Testis (tissue), 3 donors: ENCODE data around the gene OR2S2. TPM values are rescaled to one million over a fixed set of nuclear protein-coding genes. Genes with fewer than 3 reads are reported as not detected.
"Not testable (repeated sequence)": the region's sequence is repeated elsewhere in the genome, so short reads cannot be mapped to it uniquely, and the experiment has no call there.

Experiments used
- DNase-seq: peaks from one replicate; pipeline ENCODE4 v3.0.0-alpha.2; 2019
- H3K27ac ChIP-seq, 2 donors: fragments of 200-600 bp; sonication (generic); one replicate each; pipeline ENCODE4 v1.5.1; 2019
- H3K27me3 ChIP-seq: fragments of 200-600 bp; sonication (generic); one replicate; pipeline ENCODE4 v1.5.1; 2019
- H3K36me3 ChIP-seq: fragments of 200-600 bp; sonication (generic); one replicate; pipeline ENCODE4 v1.5.1; 2017; ENCODE audit warnings: low read depth; ENCODE audit errors: missing control alignments
- H3K4me1 ChIP-seq: fragments of 200-600 bp; sonication (generic); one replicate; pipeline ENCODE4 v1.5.1; 2019
- H3K4me3 ChIP-seq, 2 donors: fragments of 200-600 bp; sonication (generic); one replicate each; pipeline ENCODE4 v1.5.1; 2017 to 2019
- H3K9me3 ChIP-seq: fragments of 200-600 bp; sonication (generic); one replicate; pipeline ENCODE4 v1.5.1; 2017
- CTCF ChIP-seq, 3 experiments: fragments of 450-650 bp in 2 of 3; fragments of 200-600 bp in 1 of 3; sonication (generic) in 1 of 3; IDR thresholded peaks; one replicate each; pipeline ENCODE4 v1.5.1; 2016 to 2019; ENCODE audit warnings: antibody characterized with exemption in 3 of 3, mild to moderate bottlenecking in 2 of 3, moderate library complexity in 1 of 3
- POLR2A ChIP-seq: fragments of 450-650 bp; IDR thresholded peaks from one replicate; pipeline ENCODE4 v1.6.1; 2017; ENCODE audit warnings: antibody characterized with exemption, mild to moderate bottlenecking, moderate library complexity
- WGBS, 2 donors: methylation state at CpG; one replicate each; pipeline ENCODE4 v1.1.5; 2018; 5-methylcytosine and 5-hydroxymethylcytosine counted together
- intact Hi-C: fragments of 100-400 bp; cut with DNase I; formaldehyde crosslinking; loops from one replicate; pipeline ENCODE4 v1.15.1; 2023; ENCODE audit warnings: low total_unique reads
- polyA plus RNA-seq: library from polyadenylated mRNA; stranded (reverse); fragments of 350-450 nt; fragmentation: Illumina TruSeq; extraction: RNeasy Lipid Tissue Mini Kit (QIAGEN cat#74804); gene quantifications from one replicate; pipeline ENCODE4 v1.2.3, GENCODE V29; 2014; ENCODE audit warnings: low read depth, low replicate concordance; ENCODE audit not compliant: insufficient read depth
- total RNA-seq, 2 donors: library from RNA; depleted of rRNA; stranded (reverse); fragments of >200 nt; gene quantifications; one replicate each; pipeline ENCODE4 v1.2.3, GENCODE V29; 2016

Gene OR2S2
- total and polyA plus RNA-seq, 3 donors from 2014 or later: not detected

GRCh38 chr9:35998333-35998732 is 40.4 kb upstream of the OR2S2 start:
- no peaks in the 10 kb centered on the region for H3K4me1 ChIP-seq
- no peak overlapping the region for H3K4me3 ChIP-seq
- 94 to 95% methylated on average over 1 of the region's 1 CpG for WGBS, 2 donors
- H3K27me3 ChIP-seq: no peaks in the 10 kb centered on the region
- H3K9me3 ChIP-seq: no peaks in the 10 kb centered on the region
- H3K27ac ChIP-seq: no peak overlapping the region
- no peak for TF ChIP-seq CTCF (IDR thresholded peaks at IDR 0.05)
- TF ChIP-seq POLR2A: no peak
- intact Hi-C loops: no loop called here
- H3K36me3 ChIP-seq: no peaks in the 10 kb centered on the region
- no peak for DNase-seq

DNA sequence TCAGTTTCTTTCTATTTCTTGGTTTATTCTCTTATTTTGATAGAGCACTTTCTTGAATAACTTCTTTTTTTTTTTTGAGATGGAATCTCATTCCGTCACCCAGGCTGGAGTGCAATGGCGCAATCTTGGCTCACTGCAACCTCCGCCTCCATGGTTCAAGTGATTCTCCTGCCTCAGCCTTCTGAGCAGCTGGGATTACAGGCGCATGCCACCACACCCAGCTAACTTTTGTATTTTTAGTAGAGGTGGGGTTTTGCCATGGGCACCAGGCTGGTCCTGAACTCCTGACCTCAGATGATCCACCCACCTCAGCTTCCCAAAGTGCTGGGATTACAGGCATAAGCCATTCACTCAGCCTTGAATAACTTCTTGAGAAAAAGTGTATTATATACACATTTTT is 39.1 kb upstream of the OR2S2 start:
- intact Hi-C loops, DNase-seq, H3K4me1 ChIP-seq, H3K27ac ChIP-seq, H3K36me3 ChIP-seq, H3K9me3 ChIP-seq, H3K27me3 ChIP-seq, H3K4me3 ChIP-seq: not testable (repeated sequence)
- 90 to 95% methylated on average over 4 of the region's 4 CpGs for WGBS, 2 donors

DNA sequence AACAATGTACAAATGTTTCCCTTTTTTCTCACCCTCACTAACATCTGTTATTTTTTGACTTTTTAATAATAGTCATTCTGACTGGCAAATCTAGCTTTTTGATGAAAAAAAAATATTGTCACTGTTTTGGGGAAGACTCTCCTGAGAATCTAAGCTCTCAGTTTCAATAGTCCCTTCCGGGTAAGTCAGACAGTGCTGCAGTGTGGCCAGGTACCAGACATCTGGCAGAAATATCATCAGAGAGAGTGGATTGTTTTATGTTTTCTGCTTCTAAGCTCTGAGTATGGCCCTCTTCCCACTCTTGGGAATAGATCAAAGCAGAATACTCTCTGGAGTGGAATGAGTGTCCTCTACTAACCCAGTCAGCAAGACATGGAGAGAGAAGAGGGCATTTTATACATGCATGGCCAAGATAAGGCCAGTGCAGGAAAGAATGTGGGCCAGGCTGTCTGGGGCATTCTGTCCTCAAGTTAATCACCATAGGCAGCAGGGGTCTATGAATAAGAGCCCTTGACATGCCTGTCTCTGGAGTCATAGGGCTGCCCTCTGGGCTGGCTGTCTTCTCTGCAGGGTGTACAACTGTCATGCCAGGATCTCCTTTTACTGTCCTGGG is 38.5 kb upstream of the OR2S2 start:
- TF ChIP-seq POLR2A (no peak), CTCF (IDR thresholded peaks at IDR 0.05) (no peak)
- no peaks in the 10 kb centered on the region for H3K36me3 ChIP-seq
- H3K4me1 ChIP-seq: no peaks in the 10 kb centered on the region
- H3K27me3 ChIP-seq: no peaks in the 10 kb centered on the region
- DNase-seq: no peak
- intact Hi-C loops: no loop called here
- no peak overlapping the region for H3K27ac ChIP-seq
- H3K9me3 ChIP-seq: no peaks in the 10 kb centered on the region
- WGBS, 2 donors: 83% methylated on average over 1 of the region's 1 CpG
- no peak overlapping the region for H3K4me3 ChIP-seq

DNA sequence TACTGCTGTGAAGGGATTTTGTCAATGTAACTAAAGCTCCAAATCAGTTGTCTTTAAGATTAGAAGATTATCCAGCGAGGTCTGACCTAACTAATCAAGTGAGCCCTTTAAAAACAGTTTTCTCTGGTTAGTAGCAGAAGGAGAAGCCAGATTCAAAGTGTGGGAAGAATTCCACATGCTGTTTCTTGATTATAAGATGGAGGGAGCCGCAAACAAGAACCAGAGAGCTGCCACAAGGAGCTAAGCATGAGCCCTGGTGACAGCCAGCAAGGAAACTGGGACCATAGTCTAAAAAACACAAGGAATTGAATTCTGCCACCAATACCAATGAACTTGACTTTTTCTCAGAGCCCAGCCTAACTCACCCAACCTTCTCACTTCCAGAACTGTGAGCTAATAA is 37.0 kb upstream of the OR2S2 start:
- no peak for DNase-seq
- Histone ChIP-seq H3K27ac (no peak overlapping the region), H3K4me1 (no peaks in the 10 kb centered on the region), H3K36me3 (no peaks in the 10 kb centered on the region), H3K4me3 (no peak overlapping the region), H3K27me3 (no peaks in the 10 kb centered on the region), H3K9me3 (no peaks in the 10 kb centered on the region)
- intact Hi-C loops: no loop called here
- 79 to 81% methylated on average over 2 of the region's 2 CpGs for WGBS, 2 donors
- TF ChIP-seq POLR2A (no peak), CTCF (IDR thresholded peaks at IDR 0.05) (no peak)

DNA sequence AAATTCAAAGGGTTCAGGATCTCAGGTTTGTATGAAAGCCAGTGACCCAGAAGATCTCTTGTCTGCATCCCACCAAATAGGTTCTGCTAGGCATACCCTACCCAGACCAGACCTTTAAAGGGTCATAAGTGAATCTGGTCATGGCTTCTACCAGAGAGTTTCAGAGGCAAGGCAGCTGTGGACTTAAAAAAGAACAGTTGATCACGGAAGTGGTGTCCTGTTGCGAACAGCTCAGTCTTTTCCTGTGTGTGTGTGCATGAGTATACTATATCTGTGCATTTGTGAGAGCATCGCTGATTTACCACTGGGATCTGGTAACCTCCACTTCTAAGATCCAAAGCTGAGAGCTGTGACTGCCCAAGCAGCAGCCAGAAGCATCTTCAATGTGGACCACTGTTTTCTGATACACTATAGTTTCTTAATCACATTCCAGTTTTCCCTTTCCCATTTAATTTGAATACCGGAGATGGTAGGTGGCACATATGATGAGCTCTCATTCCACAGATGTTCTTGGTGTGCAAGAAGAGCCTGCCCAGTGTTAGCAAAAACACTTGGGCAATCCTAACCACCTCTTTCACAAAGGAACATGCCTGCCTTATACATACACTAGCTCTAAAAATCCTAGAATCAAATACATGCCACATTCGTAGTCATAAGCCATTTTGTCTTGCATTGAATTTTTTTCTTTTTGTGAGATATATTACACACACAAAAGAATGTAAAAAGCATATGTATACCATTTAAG is 36.2 kb upstream of the OR2S2 start:
- TF ChIP-seq POLR2A: no peak
- no peak for TF ChIP-seq CTCF (IDR thresholded peaks at IDR 0.05)
- no peak for DNase-seq
- intact Hi-C loops: no loop called here
- H3K27ac ChIP-seq: no peak overlapping the region
- H3K36me3 ChIP-seq: no peaks in the 10 kb centered on the region
- no peaks in the 10 kb centered on the region for H3K9me3 ChIP-seq
- H3K4me1 ChIP-seq: no peaks in the 10 kb centered on the region
- H3K27me3 ChIP-seq: no peaks in the 10 kb centered on the region
- WGBS, 2 donors: 58 to 89% methylated on average over 5 of the region's 5 CpGs
- H3K4me3 ChIP-seq: no peak overlapping the region

GRCh38 chr9:35993136-35993535 is 35.2 kb upstream of the OR2S2 start:
- H3K4me3 ChIP-seq, H3K27ac ChIP-seq, H3K9me3 ChIP-seq, H3K4me1 ChIP-seq, intact Hi-C loops, H3K27me3 ChIP-seq, H3K36me3 ChIP-seq, DNase-seq: not testable (repeated sequence)
- 91 to 97% methylated on average over 3 of the region's 3 CpGs for WGBS, 2 donors
